H9 (cell line): ENCODE results near the gene STK32B. TPM values are rescaled to one million over a fixed set of nuclear protein-coding genes. Genes with fewer than 3 reads are reported as not detected.

Source experiments
- DNase-seq: peaks from one replicate; pipeline ENCODE4 v3.0.0-alpha.2; 2017
- H2AFZ ChIP-seq: one replicate; pipeline ENCODE4 v1.6.1; 2013; ENCODE audit warnings: mild to moderate bottlenecking, low read length, control low read depth, moderate library complexity
- H2AK5ac ChIP-seq: 2 replicates; pipeline ENCODE4 v1.6.1; 2013; ENCODE audit warnings: low read length, control low read depth, mixed read lengths; ENCODE audit not compliant: insufficient read length
- H2BK120ac ChIP-seq: one replicate; pipeline ENCODE4 v1.6.1; 2013; ENCODE audit warnings: low read depth, mild to moderate bottlenecking, low read length, control low read depth, inconsistent platforms; ENCODE audit not compliant: poor library complexity, severe bottlenecking
- H2BK12ac ChIP-seq: 2 replicates; pipeline ENCODE4 v1.6.1; 2013; ENCODE audit warnings: low read length, control low read depth, mixed read lengths, low read depth; ENCODE audit not compliant: insufficient read length
- H2BK15ac ChIP-seq: 2 replicates; pipeline ENCODE4 v1.6.1; 2013; ENCODE audit warnings: low read depth, low read length, control low read depth
- H2BK20ac ChIP-seq: one replicate; pipeline ENCODE4 v1.6.1; 2013; ENCODE audit warnings: low read depth, mild to moderate bottlenecking, low read length, control low read depth, inconsistent platforms; ENCODE audit not compliant: poor library complexity, severe bottlenecking
- H2BK5ac ChIP-seq: 2 replicates; pipeline ENCODE4 v1.6.1; 2013; ENCODE audit warnings: low read length, control low read depth, mixed read lengths; ENCODE audit not compliant: insufficient read length
- H3K14ac ChIP-seq: 2 replicates; pipeline ENCODE4 v1.6.1; 2013; ENCODE audit warnings: low read length, control low read depth; ENCODE audit not compliant: insufficient read depth
- H3K18ac ChIP-seq: 2 replicates; pipeline ENCODE4 v1.6.1; 2013; ENCODE audit warnings: low read depth, mild to moderate bottlenecking, mixed read lengths, low read length, control low read depth; ENCODE audit not compliant: insufficient read length
- H3K23ac ChIP-seq: 2 replicates; pipeline ENCODE4 v1.6.1; 2013; ENCODE audit warnings: low read length, control low read depth, mixed read lengths, low read depth; ENCODE audit not compliant: insufficient read length
- H3K23me2 ChIP-seq: 2 replicates; pipeline ENCODE4 v1.6.1; 2013; ENCODE audit warnings: low read depth, mild to moderate bottlenecking, mixed read lengths, low read length, control low read depth; ENCODE audit not compliant: insufficient read length, poor library complexity, severe bottlenecking
- H3K27ac ChIP-seq: 2 replicates; pipeline ENCODE4 v1.5.1; 2013; ENCODE audit warnings: low read length, control low read depth, mixed read lengths, low read depth; ENCODE audit not compliant: insufficient read length
- H3K27me3 ChIP-seq: 2 replicates; pipeline ENCODE4 v1.6.1; 2013; ENCODE audit warnings: low read length, control low read depth, inconsistent platforms; ENCODE audit not compliant: insufficient read depth
- H3K4ac ChIP-seq: 2 replicates; pipeline ENCODE4 v1.6.1; 2013; ENCODE audit warnings: low read depth, mild to moderate bottlenecking, control low read depth, inconsistent platforms, low read length, moderate library complexity
- H3K4me1 ChIP-seq: 2 replicates; pipeline ENCODE4 v1.6.1; 2013; ENCODE audit warnings: low read length, control low read depth, inconsistent platforms; ENCODE audit not compliant: insufficient read depth
- H3K4me2 ChIP-seq: 2 replicates; pipeline ENCODE4 v1.6.1; 2013; ENCODE audit warnings: low read length, control low read depth, mixed read lengths; ENCODE audit not compliant: insufficient read length, insufficient read depth
- H3K56ac ChIP-seq: 2 replicates; pipeline ENCODE4 v1.6.1; 2013; ENCODE audit warnings: low read depth, mild to moderate bottlenecking, mixed read lengths, low read length, control low read depth; ENCODE audit not compliant: insufficient read length
- H3K79me1 ChIP-seq: 2 replicates; pipeline ENCODE4 v1.6.1; 2013; ENCODE audit warnings: low read depth, mild to moderate bottlenecking, moderate library complexity, low read length, control low read depth, inconsistent platforms; ENCODE audit not compliant: insufficient read depth, poor library complexity, severe bottlenecking
- H3K79me2 ChIP-seq: 2 replicates; pipeline ENCODE4 v1.6.1; 2013; ENCODE audit warnings: low read length, control low read depth, inconsistent platforms; ENCODE audit not compliant: insufficient read depth
- H3K9ac ChIP-seq: 2 replicates; pipeline ENCODE4 v1.6.1; 2013; ENCODE audit warnings: low read length, control low read depth, mixed read lengths; ENCODE audit not compliant: insufficient read length; ENCODE audit errors: extremely low read depth
- H3K9me3 ChIP-seq: one replicate; pipeline ENCODE4 v1.6.1; 2013; ENCODE audit warnings: low read depth, low read length, inconsistent platforms; ENCODE audit not compliant: control insufficient read depth
- H3T11ph ChIP-seq: one replicate; pipeline ENCODE4 v1.6.1; 2013; ENCODE audit warnings: mild to moderate bottlenecking, low read length, control low read depth, inconsistent platforms
- H4K20me1 ChIP-seq: one replicate; pipeline ENCODE4 v1.6.1; 2013; ENCODE audit not compliant: control insufficient read depth, insufficient read length, insufficient read depth
- H4K5ac ChIP-seq: 2 replicates; pipeline ENCODE4 v1.6.1; 2013; ENCODE audit warnings: low read depth, mild to moderate bottlenecking, mixed read lengths, low read length, control low read depth; ENCODE audit not compliant: insufficient read length
- H4K8ac ChIP-seq: replicated peaks from 2 replicates; pipeline ENCODE4 v1.6.1; 2013; ENCODE audit warnings: low read length, control low read depth, mixed read lengths, low read depth; ENCODE audit not compliant: insufficient read length
- H4K91ac ChIP-seq: 2 replicates; pipeline ENCODE4 v1.6.1; 2013; ENCODE audit warnings: low read depth, mild to moderate bottlenecking, moderate library complexity, mixed read lengths, low read length, control low read depth; ENCODE audit not compliant: insufficient read length
- H3K27ac Mint-ChIP-seq, 3 experiments: 2 replicates in 2 of 3; 3 replicates in 1 of 3; pipeline ENCODE4 v1.8.0; 2020 to 2021; ENCODE audit warnings: mixed read lengths in 3 of 3, mild to moderate bottlenecking in 1 of 3, moderate library complexity in 1 of 3
- H3K27me3 Mint-ChIP-seq: 2 replicates; pipeline ENCODE4 v1.8.0; 2021; ENCODE audit warnings: low read depth, mild to moderate bottlenecking, moderate library complexity, mixed read lengths
- H3K36me3 Mint-ChIP-seq, 3 experiments: 2 replicates in 2 of 3; 3 replicates in 1 of 3; pipeline ENCODE4 v1.8.0; 2020 to 2021; ENCODE audit warnings: low read depth in 3 of 3, mixed read lengths in 3 of 3; ENCODE audit not compliant: insufficient read depth in 1 of 3
- H3K4me1 Mint-ChIP-seq, 2 experiments: 2 replicates each; pipeline ENCODE4 v1.8.0; 2020; ENCODE audit warnings: mixed read lengths in 2 of 2
- H3K4me3 Mint-ChIP-seq, 2 experiments: 2 replicates in 1 of 2; 3 replicates in 1 of 2; pipeline ENCODE4 v1.8.0; 2020 to 2021; ENCODE audit warnings: mild to moderate bottlenecking in 2 of 2, mixed read lengths in 2 of 2, moderate library complexity in 1 of 2
- H3K9me3 Mint-ChIP-seq, 2 experiments: 2 replicates in 1 of 2; 3 replicates in 1 of 2; pipeline ENCODE4 v1.8.0; 2020; ENCODE audit warnings: mild to moderate bottlenecking in 2 of 2, mixed read lengths in 2 of 2, moderate library complexity in 1 of 2
- total RNA-seq: library from RNA; stranded (reverse); gene quantifications from 2 replicates; pipeline ENCODE4 v1.2.1, GENCODE V29; 2021
- TF ChIP-seq, protein P1 (sequence below): fragments of 200-600 bp; sonication (generic); conservative IDR thresholded peaks from 3 replicates; pipeline ENCODE4 v1.8.0; 2021; ENCODE audit warnings: antibody characterized with exemption, mild to moderate bottlenecking

The STK32B gene
- total RNA-seq, 1 experiment from 2014 or later = 1.0 TPM

DNA sequence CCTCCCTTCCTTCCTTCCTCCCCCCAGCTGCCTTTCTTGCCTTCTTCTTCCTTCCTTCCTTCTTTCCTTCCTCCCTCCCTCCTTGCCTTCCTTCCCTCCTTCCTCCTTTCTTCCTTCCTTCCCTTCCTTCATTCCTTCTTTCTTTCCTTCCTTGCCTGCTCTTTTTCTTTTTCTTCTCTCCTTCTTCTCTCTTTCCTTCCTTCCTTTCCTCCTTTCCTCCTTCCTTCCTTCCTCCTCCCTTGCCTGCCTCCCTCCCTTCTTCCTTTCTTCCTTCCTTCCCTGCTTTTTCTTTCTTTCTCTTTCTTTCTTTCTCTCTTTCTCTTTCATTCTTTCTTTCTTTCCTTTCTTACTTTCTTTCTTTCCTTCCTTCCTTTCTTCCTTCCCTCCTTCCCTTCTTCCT is 49.1 kb downstream of the STK32B start:
- H3K79me2 ChIP-seq = no peaks in the 10 kb centered on the region

More for the DNA sequence above, 49.1 kb downstream of the STK32B start:
- DNase-seq = no peak
- Histone ChIP-seq H2AFZ (no peak overlapping the region), H2BK5ac (no peak overlapping the region), H3K14ac (no peak overlapping the region), H2BK12ac (no peak overlapping the region), H3K9me3 (no peaks in the 10 kb centered on the region), H4K91ac (no peak overlapping the region), H3K27me3 (no peaks in the 10 kb centered on the region), H3K4me1 (no peaks in the 10 kb centered on the region), H3K18ac (no peak overlapping the region), H3T11ph (no peak overlapping the region), H3K27ac (no peak overlapping the region), H2AK5ac (no peak overlapping the region), H4K20me1 (no peaks in the 10 kb centered on the region), H2BK15ac (no peak overlapping the region), H4K8ac (no peak overlapping the region), H2BK120ac (no peak overlapping the region), H3K23ac (no peak overlapping the region), H3K4me2 (no peak overlapping the region), H4K5ac (no peak overlapping the region), H3K23me2 (no peaks in the 10 kb centered on the region), H3K9ac (no peak overlapping the region), H3K56ac (no peak overlapping the region), H2BK20ac (no peak overlapping the region), H3K4ac (no peak overlapping the region), H3K79me1 (no peaks in the 10 kb centered on the region)
- no peaks in the 10 kb centered on the region; a peak in 1 of 5 replicates for H3K9me3 Mint-ChIP-seq
- peaks cover 28% of the 10 kb centered on the region for H3K27me3 Mint-ChIP-seq
- H3K4me3 Mint-ChIP-seq = no peak overlapping the region
- peaks cover 4 to 7% of the 10 kb centered on the region in 2 experiments for H3K4me1 Mint-ChIP-seq
- TF ChIP-seq, protein P1, sequence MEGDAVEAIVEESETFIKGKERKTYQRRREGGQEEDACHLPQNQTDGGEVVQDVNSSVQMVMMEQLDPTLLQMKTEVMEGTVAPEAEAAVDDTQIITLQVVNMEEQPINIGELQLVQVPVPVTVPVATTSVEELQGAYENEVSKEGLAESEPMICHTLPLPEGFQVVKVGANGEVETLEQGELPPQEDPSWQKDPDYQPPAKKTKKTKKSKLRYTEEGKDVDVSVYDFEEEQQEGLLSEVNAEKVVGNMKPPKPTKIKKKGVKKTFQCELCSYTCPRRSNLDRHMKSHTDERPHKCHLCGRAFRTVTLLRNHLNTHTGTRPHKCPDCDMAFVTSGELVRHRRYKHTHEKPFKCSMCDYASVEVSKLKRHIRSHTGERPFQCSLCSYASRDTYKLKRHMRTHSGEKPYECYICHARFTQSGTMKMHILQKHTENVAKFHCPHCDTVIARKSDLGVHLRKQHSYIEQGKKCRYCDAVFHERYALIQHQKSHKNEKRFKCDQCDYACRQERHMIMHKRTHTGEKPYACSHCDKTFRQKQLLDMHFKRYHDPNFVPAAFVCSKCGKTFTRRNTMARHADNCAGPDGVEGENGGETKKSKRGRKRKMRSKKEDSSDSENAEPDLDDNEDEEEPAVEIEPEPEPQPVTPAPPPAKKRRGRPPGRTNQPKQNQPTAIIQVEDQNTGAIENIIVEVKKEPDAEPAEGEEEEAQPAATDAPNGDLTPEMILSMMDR = no peak
- H3K27ac Mint-ChIP-seq = no peak overlapping the region
- no peaks in the 10 kb centered on the region; a peak in 1 of 7 replicates for H3K36me3 Mint-ChIP-seq
